Osteocyte (in vitro differentiated cells): ENCODE measurements around the gene NAGPA. TPM values are rescaled to one million over a fixed set of nuclear protein-coding genes. Genes with fewer than 3 reads are reported as not detected.

Source experiments
- DNase-seq: peaks from one replicate; pipeline ENCODE4 v3.0.0; 2021; ENCODE audit warnings: mixed read lengths; ENCODE audit not compliant: unreplicated experiment; ENCODE audit errors: extremely low spot score
- H3K27ac Mint-ChIP-seq: one replicate; pipeline ENCODE4 v1.8.0; 2021; ENCODE audit warnings: mild to moderate bottlenecking, mixed read lengths; ENCODE audit not compliant: unreplicated experiment
- H3K27me3 Mint-ChIP-seq: one replicate; pipeline ENCODE4 v1.8.0; 2021; ENCODE audit warnings: mixed read lengths; ENCODE audit not compliant: unreplicated experiment
- H3K36me3 Mint-ChIP-seq: one replicate; pipeline ENCODE4 v1.8.0; 2021; ENCODE audit warnings: mixed read lengths; ENCODE audit not compliant: unreplicated experiment
- H3K4me1 Mint-ChIP-seq: one replicate; pipeline ENCODE4 v1.8.0; 2021; ENCODE audit warnings: mixed read lengths; ENCODE audit not compliant: unreplicated experiment
- H3K4me3 Mint-ChIP-seq: one replicate; pipeline ENCODE4 v1.8.0; 2021; ENCODE audit warnings: mild to moderate bottlenecking, moderate library complexity, mixed read lengths; ENCODE audit not compliant: unreplicated experiment
- H3K9me3 Mint-ChIP-seq: one replicate; pipeline ENCODE4 v1.8.0; 2021; ENCODE audit warnings: mixed read lengths; ENCODE audit not compliant: unreplicated experiment
- CTCF ChIP-seq: fragments of 200-600 bp; sonication (generic); IDR thresholded peaks from 2 replicates; pipeline ENCODE4 v1.5.0; 2021; ENCODE audit warnings: antibody characterized with exemption, mild to moderate bottlenecking, moderate library complexity
- total RNA-seq: library from RNA; stranded (reverse); gene quantifications from 2 replicates; pipeline ENCODE4 v1.2.1, GENCODE V29; 2021

The NAGPA gene
- total RNA-seq, 1 donor from 2014 or later, result 19.9 TPM

- no peaks in the 10 kb centered on the region for H3K9me3 Mint-ChIP-seq
- TF ChIP-seq CTCF, result no peak
- no peaks in the 10 kb centered on the region for H3K4me1 Mint-ChIP-seq
- no peak for DNase-seq
- peaks cover 4% of the 10 kb centered on the region for H3K27me3 Mint-ChIP-seq
- no peak overlapping the region for H3K4me3 Mint-ChIP-seq
- H3K27ac Mint-ChIP-seq, result no peak overlapping the region
- H3K36me3 Mint-ChIP-seq, result no peaks in the 10 kb centered on the region
These were observed 26.5 kb downstream of the NAGPA start for GRCh38 chr16:5007256-5007655.

- no peak overlapping the region for H3K27ac Mint-ChIP-seq
- no peak overlapping the region for H3K4me3 Mint-ChIP-seq
- H3K9me3 Mint-ChIP-seq, result no peaks in the 10 kb centered on the region
- no peak for TF ChIP-seq CTCF
- no peaks in the 10 kb centered on the region for H3K36me3 Mint-ChIP-seq
- no peak for DNase-seq
- H3K4me1 Mint-ChIP-seq, result no peaks in the 10 kb centered on the region
- peaks cover 5% of the 10 kb centered on the region for H3K27me3 Mint-ChIP-seq
These were observed 27.2 kb downstream of the NAGPA start for GRCh38 chr16:5006348-5007193.

- Mint-ChIP-seq H3K4me1 (no peaks in the 10 kb centered on the region), H3K27me3 (peaks cover 7% of the 10 kb centered on the region), H3K27ac (no peak overlapping the region), H3K36me3 (no peaks in the 10 kb centered on the region), H3K4me3 (no peak overlapping the region), H3K9me3 (no peaks in the 10 kb centered on the region)
- DNase-seq, result no peak
- no peak for TF ChIP-seq CTCF
These were observed 27.8 kb downstream of the NAGPA start for GRCh38 chr16:5005916-5006315.

GRCh38 chr16:5004311-5004710, 29.4 kb downstream of the NAGPA start:
- Mint-ChIP-seq H3K27ac (no peak overlapping the region), H3K4me1 (no peaks in the 10 kb centered on the region), H3K4me3 (no peak overlapping the region), H3K27me3 (peaks cover 3% of the 10 kb centered on the region), H3K36me3 (no peaks in the 10 kb centered on the region), H3K9me3 (no peaks in the 10 kb centered on the region)
- no peak for DNase-seq
- TF ChIP-seq CTCF, result no peak

GRCh38 chr16:5003828-5004227, 29.9 kb downstream of the NAGPA start:
- Mint-ChIP-seq H3K9me3 (no peaks in the 10 kb centered on the region), H3K4me1 (no peaks in the 10 kb centered on the region), H3K4me3 (no peak overlapping the region), H3K27ac (no peak overlapping the region), H3K36me3 (no peaks in the 10 kb centered on the region), H3K27me3 (peaks cover 5% of the 10 kb centered on the region)
- TF ChIP-seq CTCF, result no peak
- DNase-seq, result no peak
